Skeletal muscle satellite cell (primary cell): Measurements from ENCODE around the gene SLC35F6.
"Not testable (repeated sequence)": the region's sequence is repeated elsewhere in the genome, so short reads cannot be mapped to it uniquely, and the experiment has no call there.

Experiments used
- H3K27me3 ChIP-seq: 2 replicates; pipeline ENCODE4 v1.7.0; 2013; ENCODE audit warnings: low read length; ENCODE audit not compliant: control insufficient read depth, insufficient read depth
- H3K36me3 ChIP-seq: 2 replicates; pipeline ENCODE4 v1.7.0; 2013; ENCODE audit warnings: mild to moderate bottlenecking, control low read depth, low read length; ENCODE audit not compliant: insufficient read depth
- H3K4me1 ChIP-seq: 2 replicates; pipeline ENCODE4 v1.7.0; 2013; ENCODE audit warnings: low read length; ENCODE audit not compliant: control insufficient read depth, insufficient read depth
- H3K4me2 ChIP-seq: 2 replicates; pipeline ENCODE4 v1.7.0; 2013; ENCODE audit warnings: mild to moderate bottlenecking, low read length
- H3K4me3 ChIP-seq: 2 replicates; pipeline ENCODE4 v1.7.0; 2013; ENCODE audit warnings: low read length
- H3K9ac ChIP-seq: 2 replicates; pipeline ENCODE4 v1.7.0; 2013; ENCODE audit warnings: mild to moderate bottlenecking, low read depth, low read length, moderate library complexity
- H3K9me3 ChIP-seq: replicated peaks from 2 replicates; pipeline ENCODE4 v1.7.0; 2013; ENCODE audit warnings: mild to moderate bottlenecking, control low read depth, low read length

SLC35F6 gene

GRCh38 chr2:26760991-26761390 is 3.1 kb upstream of the SLC35F6 start:
- H3K27me3 ChIP-seq, H3K9me3 ChIP-seq, H3K4me3 ChIP-seq, H3K4me2 ChIP-seq, H3K36me3 ChIP-seq, H3K9ac ChIP-seq: not testable (repeated sequence)
- peaks cover 33% of the 10 kb centered on the region for H3K4me1 ChIP-seq

- peaks cover 7% of the 10 kb centered on the region for H3K36me3 ChIP-seq
- no peak overlapping the region for H3K4me3 ChIP-seq
- H3K4me1 ChIP-seq: peaks cover 28% of the 10 kb centered on the region
- no peak overlapping the region for H3K9ac ChIP-seq
- H3K4me2 ChIP-seq: no peak overlapping the region
- H3K9me3 ChIP-seq: no peaks in the 10 kb centered on the region
- no peaks in the 10 kb centered on the region for H3K27me3 ChIP-seq
These were observed 1.1 kb upstream of the SLC35F6 start for GRCh38 chr2:26763019-26763418.

- peak overlapping the region; percentile 94 for H3K4me3 ChIP-seq
- peaks cover 7% of the 10 kb centered on the region for H3K36me3 ChIP-seq
- peak overlapping the region; percentile 97 for H3K9ac ChIP-seq
- peak overlapping the region; percentile 96 for H3K4me2 ChIP-seq
- H3K4me1 ChIP-seq: peaks cover 25% of the 10 kb centered on the region
- no peaks in the 10 kb centered on the region for H3K9me3 ChIP-seq
- H3K27me3 ChIP-seq: no peaks in the 10 kb centered on the region
These were observed 822 bp downstream of the SLC35F6 start for GRCh38 chr2:26764906-26765305.

- H3K36me3 ChIP-seq: peaks cover 7% of the 10 kb centered on the region
- H3K9me3 ChIP-seq: no peaks in the 10 kb centered on the region
- H3K9ac ChIP-seq: peak overlapping the region; percentile 97
- H3K27me3 ChIP-seq: no peaks in the 10 kb centered on the region
- H3K4me3 ChIP-seq: peak overlapping the region; percentile 94
- H3K4me2 ChIP-seq: peak overlapping the region; percentile 96
- peaks cover 25% of the 10 kb centered on the region for H3K4me1 ChIP-seq
These were observed 1.6 kb downstream of the SLC35F6 start for GRCh38 chr2:26765475-26766200.

- Histone ChIP-seq H3K4me1 (peaks cover 39% of the 10 kb centered on the region), H3K36me3 (peaks cover 7% of the 10 kb centered on the region), H3K27me3 (no peaks in the 10 kb centered on the region), H3K9ac (no peak overlapping the region), H3K4me2 (no peak overlapping the region), H3K9me3 (no peaks in the 10 kb centered on the region), H3K4me3 (no peak overlapping the region)
These were observed 3.0 kb downstream of the SLC35F6 start for GRCh38 chr2:26767129-26767528.

- H3K9me3 ChIP-seq: no peaks in the 10 kb centered on the region
- H3K4me1 ChIP-seq: peaks cover 48% of the 10 kb centered on the region
- no peak overlapping the region for H3K4me2 ChIP-seq
- peaks cover 7% of the 10 kb centered on the region for H3K36me3 ChIP-seq
- no peak overlapping the region for H3K4me3 ChIP-seq
- no peaks in the 10 kb centered on the region for H3K27me3 ChIP-seq
- H3K9ac ChIP-seq: no peak overlapping the region
These were observed 3.9 kb downstream of the SLC35F6 start for GRCh38 chr2:26767894-26768487.

- H3K27me3 ChIP-seq: no peaks in the 10 kb centered on the region
- H3K4me3 ChIP-seq: no peak overlapping the region
- peak overlapping the region; percentile 37 for H3K4me2 ChIP-seq
- H3K9ac ChIP-seq: no peak overlapping the region
- peaks cover 44% of the 10 kb centered on the region for H3K4me1 ChIP-seq
- H3K36me3 ChIP-seq: peaks cover 7% of the 10 kb centered on the region
- no peaks in the 10 kb centered on the region for H3K9me3 ChIP-seq
These were observed 4.6 kb downstream of the SLC35F6 start for GRCh38 chr2:26768759-26769088.

GRCh38 chr2:26769089-26769761 is 5.1 kb downstream of the SLC35F6 start:
- Histone ChIP-seq H3K9me3 (no peaks in the 10 kb centered on the region), H3K4me3 (no peak overlapping the region), H3K4me1 (peaks cover 44% of the 10 kb centered on the region), H3K9ac (peak overlapping the region; percentile 9), H3K27me3 (no peaks in the 10 kb centered on the region), H3K36me3 (peaks cover 11% of the 10 kb centered on the region), H3K4me2 (peak overlapping the region; percentile 37)

- H3K36me3 ChIP-seq: peaks cover 18% of the 10 kb centered on the region
- H3K4me2 ChIP-seq: no peak overlapping the region
- H3K4me3 ChIP-seq: no peak overlapping the region
- H3K9ac ChIP-seq: no peak overlapping the region
- H3K9me3 ChIP-seq: no peaks in the 10 kb centered on the region
- H3K27me3 ChIP-seq: no peaks in the 10 kb centered on the region
- peaks cover 33% of the 10 kb centered on the region for H3K4me1 ChIP-seq
These were observed 7.0 kb downstream of the SLC35F6 start for GRCh38 chr2:26770986-26771586.

GRCh38 chr2:26772064-26773001 is 8.2 kb downstream of the SLC35F6 start:
- peaks cover 33% of the 10 kb centered on the region for H3K4me1 ChIP-seq
- no peak overlapping the region for H3K9ac ChIP-seq
- H3K36me3 ChIP-seq: peaks cover 30% of the 10 kb centered on the region
- peak overlapping the region; percentile 32 for H3K4me2 ChIP-seq
- H3K27me3 ChIP-seq: no peaks in the 10 kb centered on the region
- no peaks in the 10 kb centered on the region for H3K9me3 ChIP-seq
- no peak overlapping the region for H3K4me3 ChIP-seq
